Loucy (cell line): ENCODE data around the gene TPCN1.

Experiments
- EZH2phosphoT487 ChIP-seq: fragments of 200-600 bp; IDR thresholded peaks from 2 replicates; pipeline ENCODE4 v1.6.1; 2018; ENCODE audit warnings: antibody characterized with exemption, mild to moderate bottlenecking, moderate library complexity, borderline replicate concordance
- TF ChIP-seq, protein P1 (sequence below): fragments of 200-600 bp; sonication (generic); conservative IDR thresholded peaks from 2 replicates; pipeline ENCODE4 v1.5.1; 2014; ENCODE audit warnings: mild to moderate bottlenecking, antibody characterized with exemption, low read length

DNA sequence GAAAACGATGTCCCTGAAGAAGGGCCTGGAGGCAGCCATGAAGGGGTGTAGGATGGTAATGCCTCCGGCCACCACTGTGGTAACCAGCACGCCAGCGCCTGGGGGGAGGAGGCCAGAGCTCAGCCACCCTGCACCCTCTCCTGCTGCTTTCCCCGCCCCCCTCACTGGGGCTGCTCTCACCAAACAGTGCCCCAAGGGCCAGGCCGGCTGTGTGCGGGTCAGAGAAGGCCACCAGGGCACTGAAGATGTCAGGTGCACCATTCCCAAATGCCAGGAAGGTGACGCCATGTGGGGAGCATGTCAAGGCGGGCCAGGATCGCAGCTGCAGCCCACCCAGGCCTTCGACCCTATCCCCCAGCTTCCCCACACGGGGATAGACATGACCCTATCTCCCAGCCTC lies 99.1 kb downstream of the TPCN1 start:
- TF ChIP-seq, protein P1, sequence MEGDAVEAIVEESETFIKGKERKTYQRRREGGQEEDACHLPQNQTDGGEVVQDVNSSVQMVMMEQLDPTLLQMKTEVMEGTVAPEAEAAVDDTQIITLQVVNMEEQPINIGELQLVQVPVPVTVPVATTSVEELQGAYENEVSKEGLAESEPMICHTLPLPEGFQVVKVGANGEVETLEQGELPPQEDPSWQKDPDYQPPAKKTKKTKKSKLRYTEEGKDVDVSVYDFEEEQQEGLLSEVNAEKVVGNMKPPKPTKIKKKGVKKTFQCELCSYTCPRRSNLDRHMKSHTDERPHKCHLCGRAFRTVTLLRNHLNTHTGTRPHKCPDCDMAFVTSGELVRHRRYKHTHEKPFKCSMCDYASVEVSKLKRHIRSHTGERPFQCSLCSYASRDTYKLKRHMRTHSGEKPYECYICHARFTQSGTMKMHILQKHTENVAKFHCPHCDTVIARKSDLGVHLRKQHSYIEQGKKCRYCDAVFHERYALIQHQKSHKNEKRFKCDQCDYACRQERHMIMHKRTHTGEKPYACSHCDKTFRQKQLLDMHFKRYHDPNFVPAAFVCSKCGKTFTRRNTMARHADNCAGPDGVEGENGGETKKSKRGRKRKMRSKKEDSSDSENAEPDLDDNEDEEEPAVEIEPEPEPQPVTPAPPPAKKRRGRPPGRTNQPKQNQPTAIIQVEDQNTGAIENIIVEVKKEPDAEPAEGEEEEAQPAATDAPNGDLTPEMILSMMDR: no peak
- no peak for TF ChIP-seq EZH2phosphoT487
